ENCODE results near the gene FBRS. TPM values are rescaled to one million over a fixed set of nuclear protein-coding genes. Genes with fewer than 3 reads are reported as not detected.
A peak's percentile ranks its signal among the peaks of the same experiment; 100 is the strongest.
"Not testable (repeated sequence)": the region's sequence is repeated elsewhere in the genome, so short reads cannot be mapped to it uniquely, and the experiment has no call there.

FBRS gene
- total RNA-seq, 1 donor from 2014 or later = 91.1 TPM

DNA sequence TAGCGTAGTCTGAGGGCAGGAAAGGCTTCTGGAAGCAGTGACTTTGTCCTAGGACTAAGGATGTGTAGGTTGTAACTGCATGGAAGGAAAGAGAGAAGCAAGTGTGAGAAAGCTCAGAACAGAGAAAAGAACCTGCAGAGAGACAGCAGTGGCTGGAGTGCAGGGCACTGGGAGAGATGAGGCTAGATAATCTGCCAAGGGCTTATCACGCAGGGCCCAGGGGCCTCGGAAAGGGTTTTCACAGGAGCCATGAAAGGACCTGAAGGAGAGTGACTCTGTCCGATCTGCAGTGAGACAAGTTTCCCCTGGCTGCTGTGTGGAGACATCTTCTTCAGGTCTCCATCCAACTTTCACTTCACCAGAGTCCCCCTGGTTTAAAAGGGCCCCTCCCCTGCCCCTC is 33.7 kb downstream of the FBRS start:
- Mint-ChIP-seq H3K4me1 (ENCODE audit: low read depth) (peaks cover 8% of the 10 kb centered on the region), H3K27ac (peak overlapping the region; percentile 21), H3K36me3 (ENCODE audit: insufficient read depth) (no peaks in the 10 kb centered on the region), H3K27me3 (peaks cover 14% of the 10 kb centered on the region), H3K9me3 (ENCODE audit: low read depth) (no peaks in the 10 kb centered on the region), H3K4me3 (ENCODE audit: low read depth) (no peak overlapping the region)
- no peak for DNase-seq (ENCODE audit: low spot score, unreplicated experiment)
- TF ChIP-seq, protein P1, sequence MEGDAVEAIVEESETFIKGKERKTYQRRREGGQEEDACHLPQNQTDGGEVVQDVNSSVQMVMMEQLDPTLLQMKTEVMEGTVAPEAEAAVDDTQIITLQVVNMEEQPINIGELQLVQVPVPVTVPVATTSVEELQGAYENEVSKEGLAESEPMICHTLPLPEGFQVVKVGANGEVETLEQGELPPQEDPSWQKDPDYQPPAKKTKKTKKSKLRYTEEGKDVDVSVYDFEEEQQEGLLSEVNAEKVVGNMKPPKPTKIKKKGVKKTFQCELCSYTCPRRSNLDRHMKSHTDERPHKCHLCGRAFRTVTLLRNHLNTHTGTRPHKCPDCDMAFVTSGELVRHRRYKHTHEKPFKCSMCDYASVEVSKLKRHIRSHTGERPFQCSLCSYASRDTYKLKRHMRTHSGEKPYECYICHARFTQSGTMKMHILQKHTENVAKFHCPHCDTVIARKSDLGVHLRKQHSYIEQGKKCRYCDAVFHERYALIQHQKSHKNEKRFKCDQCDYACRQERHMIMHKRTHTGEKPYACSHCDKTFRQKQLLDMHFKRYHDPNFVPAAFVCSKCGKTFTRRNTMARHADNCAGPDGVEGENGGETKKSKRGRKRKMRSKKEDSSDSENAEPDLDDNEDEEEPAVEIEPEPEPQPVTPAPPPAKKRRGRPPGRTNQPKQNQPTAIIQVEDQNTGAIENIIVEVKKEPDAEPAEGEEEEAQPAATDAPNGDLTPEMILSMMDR (IDR thresholded peaks at IDR 0.05; ENCODE audit: unreplicated experiment) = no peak

DNA sequence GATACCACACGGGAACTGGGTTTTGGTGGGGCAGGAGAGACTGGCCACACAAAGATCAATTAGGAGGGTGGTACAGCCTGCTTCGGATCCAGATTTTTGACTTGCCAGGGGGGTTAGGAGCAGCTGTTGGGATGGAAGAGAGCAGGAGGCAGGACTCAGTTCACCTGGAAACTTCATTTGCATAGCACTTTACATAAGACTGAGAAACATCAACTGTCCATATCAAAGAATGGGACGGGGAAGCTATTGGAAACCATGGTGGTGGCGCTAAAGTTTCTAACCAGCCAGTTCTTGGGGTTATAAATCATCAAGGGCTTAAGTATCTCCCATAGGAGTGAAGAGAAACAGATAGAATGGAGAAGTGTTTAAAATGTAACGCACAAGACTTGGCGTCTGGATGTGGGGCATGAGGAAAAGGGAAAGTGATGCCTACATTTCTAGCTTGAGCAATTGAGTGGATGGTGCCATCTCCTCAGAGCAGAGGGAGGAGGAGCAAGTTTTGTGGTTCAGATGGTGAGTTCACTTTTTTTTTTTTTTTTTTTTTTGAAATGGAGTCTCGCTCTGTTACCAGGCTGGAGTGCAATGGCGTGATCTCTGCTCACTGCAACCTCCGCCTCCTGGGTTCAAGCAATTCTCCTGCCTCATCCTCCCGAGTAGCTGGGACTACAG is 34.3 kb downstream of the FBRS start:
- Mint-ChIP-seq H3K27me3 (peaks cover 14% of the 10 kb centered on the region), H3K4me3 (ENCODE audit: low read depth) (no peak overlapping the region), H3K9me3 (ENCODE audit: low read depth) (no peaks in the 10 kb centered on the region), H3K4me1 (ENCODE audit: low read depth) (peaks cover 13% of the 10 kb centered on the region), H3K36me3 (ENCODE audit: insufficient read depth) (no peaks in the 10 kb centered on the region), H3K27ac (no peak overlapping the region)
- no peak for DNase-seq (ENCODE audit: low spot score, unreplicated experiment)
- TF ChIP-seq, protein P1 (IDR thresholded peaks at IDR 0.05; ENCODE audit: unreplicated experiment) = no peak

DNA sequence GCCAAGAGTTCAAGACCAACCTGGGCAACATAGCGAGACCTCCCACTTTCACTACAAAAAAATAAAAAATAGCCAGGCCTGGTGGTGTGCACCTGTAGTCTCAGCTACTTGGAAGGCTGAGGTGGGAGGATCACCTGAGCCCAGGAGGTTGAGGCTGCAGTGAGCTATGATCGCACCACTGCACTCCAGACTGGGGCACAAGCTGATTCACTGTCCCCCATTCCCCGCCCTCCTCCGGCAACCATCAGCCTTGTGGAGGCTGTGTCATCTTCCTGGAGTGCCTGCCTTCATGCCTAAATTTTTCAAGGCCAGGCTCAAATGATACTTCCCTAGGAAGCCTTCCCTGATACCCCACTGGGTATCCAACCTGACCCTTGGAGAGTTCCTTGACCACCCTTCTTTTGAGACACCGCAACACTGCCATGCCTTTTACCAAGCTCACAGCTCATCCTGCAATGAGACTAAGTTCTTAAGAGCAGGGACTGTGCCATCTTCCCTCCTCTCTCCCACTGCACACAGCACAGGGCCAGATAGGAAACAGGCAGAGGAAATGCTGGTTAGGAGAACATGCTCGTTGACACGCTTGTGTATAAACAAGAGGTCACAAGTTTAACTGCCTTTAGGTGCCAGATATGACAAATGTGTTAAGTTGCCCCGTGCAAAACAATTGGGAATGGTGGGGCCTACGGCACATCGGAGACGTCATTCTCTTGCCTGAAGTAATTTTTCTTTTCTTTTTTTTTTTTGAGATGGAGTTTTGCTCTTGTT is 36.9 kb downstream of the FBRS start:
- peak overlapping the region; percentile 10 for H3K27ac Mint-ChIP-seq
- TF ChIP-seq, protein P1 (IDR thresholded peaks at IDR 0.05; ENCODE audit: unreplicated experiment) = no peak
- no peak overlapping the region for H3K4me3 Mint-ChIP-seq (ENCODE audit: low read depth)
- no peak for DNase-seq (ENCODE audit: low spot score, unreplicated experiment)
- peaks cover 23% of the 10 kb centered on the region for H3K4me1 Mint-ChIP-seq (ENCODE audit: low read depth)
- peaks cover 11% of the 10 kb centered on the region for H3K27me3 Mint-ChIP-seq
- H3K9me3 Mint-ChIP-seq (ENCODE audit: low read depth) = no peaks in the 10 kb centered on the region
- peaks cover 3% of the 10 kb centered on the region for H3K36me3 Mint-ChIP-seq (ENCODE audit: insufficient read depth)

DNA sequence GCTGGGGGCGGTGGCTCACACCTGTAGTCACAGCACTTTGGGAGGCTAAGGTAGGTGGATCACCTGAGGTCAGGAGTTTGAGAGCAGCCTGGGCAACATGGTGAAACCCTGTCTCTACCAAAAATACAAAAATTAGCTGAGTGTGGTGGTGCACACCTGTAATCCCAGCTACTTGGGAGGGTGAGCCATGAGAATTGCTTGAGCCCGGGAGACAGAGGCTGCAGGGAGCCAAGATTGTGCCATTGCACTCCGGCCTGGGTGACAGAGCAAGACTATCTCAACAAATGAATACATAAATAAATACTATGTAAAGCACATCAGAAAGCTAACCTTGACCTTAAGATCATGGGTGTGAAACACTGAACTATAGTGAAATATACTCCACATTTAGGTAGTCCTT is 38.4 kb downstream of the FBRS start:
- H3K4me3 Mint-ChIP-seq (ENCODE audit: low read depth); H3K27me3 Mint-ChIP-seq; DNase-seq (ENCODE audit: low spot score, unreplicated experiment); H3K9me3 Mint-ChIP-seq (ENCODE audit: low read depth); H3K36me3 Mint-ChIP-seq (ENCODE audit: insufficient read depth); H3K27ac Mint-ChIP-seq: not testable (repeated sequence)
- peaks cover 26% of the 10 kb centered on the region for H3K4me1 Mint-ChIP-seq (ENCODE audit: low read depth)

DNA sequence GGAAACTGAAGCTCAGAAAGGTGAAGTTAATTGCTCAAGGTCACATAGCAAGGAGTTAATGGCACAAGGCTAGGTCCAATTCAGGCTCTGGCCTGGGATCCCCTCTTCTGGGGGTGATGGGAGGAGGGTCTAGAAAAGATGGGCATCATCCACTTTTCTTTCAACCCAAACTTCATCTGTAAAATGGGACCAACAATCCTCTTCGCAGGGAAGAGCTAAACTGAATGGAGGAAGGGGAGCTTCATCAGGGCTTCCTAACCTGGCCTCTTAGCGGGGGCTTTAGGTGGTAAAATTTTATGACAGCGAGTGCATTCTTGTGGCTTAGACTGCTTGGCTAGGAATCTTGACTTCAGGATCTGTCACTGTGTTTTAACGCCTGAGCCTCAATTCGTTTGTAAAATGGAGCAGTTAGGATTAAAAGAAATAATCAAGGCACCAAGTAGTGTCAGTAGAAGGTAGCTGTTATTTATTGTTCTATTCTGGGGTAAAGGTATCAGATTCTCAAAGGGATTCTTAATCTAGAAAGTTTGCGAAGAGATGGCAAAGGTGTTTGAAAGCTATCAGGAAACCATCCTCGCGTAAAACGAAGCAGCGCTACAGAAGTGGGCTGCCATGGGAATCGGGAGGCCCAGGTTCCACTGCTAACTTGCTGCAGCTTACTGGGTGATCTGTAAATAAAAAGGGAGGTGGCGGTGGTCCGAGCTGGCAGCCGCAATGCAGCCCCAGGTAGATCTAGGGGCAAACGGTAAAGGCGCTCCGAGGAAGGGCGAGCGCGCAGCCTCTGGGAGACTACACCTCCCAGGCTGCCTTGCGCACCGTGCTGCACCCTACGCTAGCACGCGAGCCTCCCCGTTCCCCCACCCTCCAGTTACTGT is 39.3 kb downstream of the FBRS start:
- peaks cover 6% of the 10 kb centered on the region for H3K36me3 Mint-ChIP-seq (ENCODE audit: insufficient read depth)
- H3K27me3 Mint-ChIP-seq = peaks cover 3% of the 10 kb centered on the region
- peak overlapping the region; percentile 98 for H3K4me3 Mint-ChIP-seq (ENCODE audit: low read depth)

More for the DNA sequence above, 39.3 kb downstream of the FBRS start:
- DNase-seq (ENCODE audit: low spot score, unreplicated experiment) = no peak
- Mint-ChIP-seq H3K9me3 (ENCODE audit: low read depth) (no peaks in the 10 kb centered on the region), H3K27ac (peak overlapping the region; percentile 100), H3K4me1 (ENCODE audit: low read depth) (peaks cover 23% of the 10 kb centered on the region)
- TF ChIP-seq, protein P1 (IDR thresholded peaks at IDR 0.05; ENCODE audit: unreplicated experiment) = no peak

Measured in progenitor cell of endocrine pancreas (in vitro differentiated cells).